NCI-H1092 (cell line): ENCODE data around the gene CACNA2D2.
"Not testable (repeated sequence)": the region's sequence is repeated elsewhere in the genome, so short reads cannot be mapped to it uniquely, and the experiment has no call there.

Experiments
- DNase-seq: peaks from one replicate; lab custom pipeline; 2025; lab: John Stamatoyannopoulos, UW

Gene CACNA2D2

DNA sequence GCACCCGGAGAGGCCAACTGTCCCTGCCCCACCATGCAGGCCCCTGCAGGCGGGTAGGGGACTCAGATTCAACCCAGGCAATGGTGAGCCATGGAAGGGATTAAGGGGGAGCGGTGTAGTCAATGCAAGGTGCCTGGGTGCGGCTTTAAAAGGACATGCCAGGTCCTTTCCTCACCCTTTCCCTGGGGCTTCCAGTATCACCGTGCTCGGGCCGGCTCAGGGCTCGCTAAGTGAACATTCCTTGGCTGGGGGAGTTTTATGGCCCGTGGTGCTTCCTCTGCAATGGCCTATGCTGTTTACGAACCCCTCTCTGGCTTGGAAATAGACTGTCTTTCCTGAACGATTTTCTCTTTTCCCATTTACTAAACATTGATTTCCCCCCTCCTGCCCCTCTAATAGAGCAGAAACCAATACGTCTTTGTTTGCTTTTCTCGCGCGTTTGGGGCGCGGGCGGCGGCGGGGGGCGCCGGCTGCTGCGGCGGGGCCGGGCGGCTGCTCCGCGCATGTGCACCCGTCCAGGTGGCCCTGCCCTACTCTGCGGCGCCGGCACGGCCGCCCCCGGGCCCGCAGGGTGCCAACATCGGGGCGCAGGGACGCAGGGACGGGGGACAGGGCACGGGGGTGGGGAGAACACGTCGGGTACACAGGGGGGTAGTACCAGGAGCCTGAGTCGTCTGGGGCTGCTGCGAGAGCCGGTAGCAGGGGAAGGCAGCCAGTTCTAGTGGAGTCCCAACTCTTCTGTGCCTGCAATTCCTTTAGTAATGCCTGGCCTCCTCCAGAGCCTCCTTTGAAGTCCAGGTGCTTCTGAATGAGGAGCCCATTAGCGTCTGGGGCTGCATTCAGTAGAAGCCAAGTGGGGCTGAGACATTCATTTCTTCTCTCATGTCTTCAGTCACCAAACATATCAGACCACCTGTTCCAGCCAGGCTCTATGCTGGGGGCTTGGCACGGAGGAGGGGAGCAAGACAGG, 26.9 kb upstream of the CACNA2D2 start:
- no peak for DNase-seq

DNA sequence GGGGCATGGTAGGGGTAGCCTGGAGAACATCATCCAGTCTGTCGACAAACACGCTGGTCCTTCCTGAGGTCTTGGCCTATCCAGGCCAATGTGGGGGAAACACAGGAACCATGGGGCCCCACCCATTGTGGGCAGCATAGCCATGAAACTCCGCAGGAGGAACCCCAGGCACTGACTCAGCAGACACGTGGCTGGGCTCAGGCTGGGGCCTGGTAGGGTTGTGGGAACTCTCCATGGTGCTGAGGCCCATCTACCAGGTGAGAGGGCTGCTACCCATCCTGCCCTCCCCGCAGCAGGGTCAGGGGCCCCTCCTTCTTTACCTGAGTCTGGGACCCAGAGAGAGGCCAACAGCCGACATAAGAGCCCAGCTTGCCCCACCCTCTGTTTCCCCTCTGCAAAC, 22.6 kb upstream of the CACNA2D2 start:
- DNase-seq = no peak

DNA sequence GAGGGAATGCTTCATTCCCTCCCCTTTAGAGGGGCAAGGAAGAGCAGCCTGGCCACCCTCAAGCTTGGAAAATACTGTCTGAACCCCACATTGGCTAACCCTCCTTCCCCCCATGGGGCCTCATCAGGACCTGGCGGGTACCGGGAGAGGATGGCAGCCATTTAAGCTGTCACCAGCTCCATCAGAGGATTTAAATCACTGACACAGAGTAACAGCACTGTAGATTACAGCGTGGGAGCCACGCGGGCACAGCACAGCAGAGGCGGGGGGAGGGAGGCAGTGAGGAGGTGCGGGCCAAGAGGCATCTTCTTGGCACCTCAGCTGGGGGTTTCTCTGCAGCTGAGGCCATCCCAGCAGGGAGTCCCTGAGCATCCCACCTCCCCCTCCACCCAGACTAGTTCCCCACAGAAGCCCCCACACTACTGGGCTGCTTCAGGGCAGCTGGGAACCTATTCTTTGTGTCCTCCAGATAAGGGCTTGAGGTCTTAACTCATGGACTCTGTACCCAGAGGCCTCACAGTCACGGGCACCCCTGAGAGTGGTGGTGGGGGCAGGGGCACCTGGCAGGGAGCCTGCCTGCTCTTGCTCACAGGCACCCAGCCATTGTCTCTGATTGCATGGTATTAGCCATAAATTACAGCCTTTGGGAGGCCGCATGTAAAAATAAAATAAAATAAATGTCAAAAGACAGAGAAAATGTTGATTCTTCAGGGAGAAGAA, 21.9 kb upstream of the CACNA2D2 start:
- DNase-seq = no peak

DNA sequence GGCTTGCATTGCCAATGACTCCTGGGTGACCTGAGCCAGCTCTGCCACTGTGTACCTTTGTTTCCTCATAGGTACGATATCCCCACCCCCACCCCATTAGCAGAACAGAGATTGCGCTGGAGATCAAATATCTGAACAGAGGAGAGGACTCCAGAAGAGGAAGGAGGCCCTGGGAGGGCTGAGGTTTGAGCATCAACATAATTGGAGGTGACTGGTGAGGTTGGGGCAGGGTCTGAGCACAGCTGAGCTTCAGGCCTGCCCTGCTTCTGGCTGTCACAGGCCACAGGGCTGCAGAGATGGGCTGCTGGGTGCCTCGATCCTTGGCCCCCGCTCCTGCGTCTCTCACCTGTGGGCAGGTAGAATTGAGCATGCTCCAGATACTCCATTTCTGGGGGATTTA, 21.3 kb upstream of the CACNA2D2 start:
- DNase-seq = no peak

DNA sequence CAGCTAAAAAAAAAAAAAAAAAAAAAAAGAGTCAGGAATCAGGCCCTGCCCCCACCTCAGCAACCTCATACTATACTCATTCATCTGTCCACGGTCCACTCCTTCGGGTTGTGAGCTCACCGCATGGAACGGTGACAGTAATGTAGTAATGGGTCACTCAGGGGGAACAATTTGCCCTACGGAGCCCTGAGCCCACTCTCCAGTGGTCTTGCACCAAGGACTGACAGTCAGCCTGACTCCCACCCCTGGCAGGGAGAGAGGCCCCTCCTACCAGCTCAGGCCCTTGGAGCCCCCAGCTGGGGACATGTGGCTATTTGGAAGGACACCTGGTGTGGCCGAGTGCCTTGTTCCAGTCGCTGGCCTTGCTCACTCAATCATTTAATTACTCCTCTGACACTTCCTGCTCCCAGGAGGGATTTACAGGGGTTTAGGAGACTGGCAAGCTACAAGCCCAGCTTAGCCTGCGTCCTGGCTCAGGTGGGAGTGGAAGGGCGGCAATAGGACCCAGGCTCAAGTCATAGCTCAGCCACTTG, 19.9 kb upstream of the CACNA2D2 start:
- no peak for DNase-seq

DNA sequence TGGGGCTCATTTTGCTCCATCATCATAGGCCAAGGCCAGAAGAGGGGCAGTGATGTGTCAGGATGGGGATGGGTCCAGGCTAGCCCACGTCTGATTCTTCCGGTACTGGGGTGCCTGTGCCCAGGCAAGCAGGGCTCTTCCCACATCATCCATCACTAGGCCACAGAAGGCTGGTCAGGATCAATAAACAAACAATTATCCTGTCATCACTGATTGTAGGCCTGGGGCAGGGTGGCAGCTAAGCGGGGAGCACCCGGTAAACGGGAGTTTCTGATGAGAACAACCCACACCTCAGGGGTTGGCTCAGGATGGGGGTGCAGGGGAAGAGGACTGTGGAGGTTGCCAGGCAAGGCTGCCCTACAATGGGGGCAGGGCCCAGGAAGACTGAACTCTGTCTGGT, 18.1 kb upstream of the CACNA2D2 start:
- no peak for DNase-seq

DNA sequence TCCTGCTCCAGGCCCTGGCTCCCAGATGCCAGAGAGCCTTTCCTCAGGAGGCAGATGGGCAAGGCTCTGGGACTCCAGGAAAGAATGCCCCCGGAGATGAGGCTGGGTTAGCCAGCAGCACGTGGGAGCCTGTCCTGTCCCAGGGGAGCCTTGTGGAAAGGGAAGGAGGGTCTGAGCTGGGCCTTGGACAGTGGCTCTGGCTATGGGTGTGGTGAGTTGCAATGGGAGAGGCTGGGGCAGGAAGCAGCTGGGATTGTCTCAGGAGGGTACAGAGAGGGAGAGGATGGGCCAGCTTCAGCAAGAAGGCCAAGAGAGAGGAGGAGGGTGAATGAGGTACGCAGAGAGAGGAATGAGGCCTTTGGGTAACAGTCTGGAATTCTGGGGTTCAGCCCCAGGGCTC, 17.4 kb upstream of the CACNA2D2 start:
- no peak for DNase-seq

DNA sequence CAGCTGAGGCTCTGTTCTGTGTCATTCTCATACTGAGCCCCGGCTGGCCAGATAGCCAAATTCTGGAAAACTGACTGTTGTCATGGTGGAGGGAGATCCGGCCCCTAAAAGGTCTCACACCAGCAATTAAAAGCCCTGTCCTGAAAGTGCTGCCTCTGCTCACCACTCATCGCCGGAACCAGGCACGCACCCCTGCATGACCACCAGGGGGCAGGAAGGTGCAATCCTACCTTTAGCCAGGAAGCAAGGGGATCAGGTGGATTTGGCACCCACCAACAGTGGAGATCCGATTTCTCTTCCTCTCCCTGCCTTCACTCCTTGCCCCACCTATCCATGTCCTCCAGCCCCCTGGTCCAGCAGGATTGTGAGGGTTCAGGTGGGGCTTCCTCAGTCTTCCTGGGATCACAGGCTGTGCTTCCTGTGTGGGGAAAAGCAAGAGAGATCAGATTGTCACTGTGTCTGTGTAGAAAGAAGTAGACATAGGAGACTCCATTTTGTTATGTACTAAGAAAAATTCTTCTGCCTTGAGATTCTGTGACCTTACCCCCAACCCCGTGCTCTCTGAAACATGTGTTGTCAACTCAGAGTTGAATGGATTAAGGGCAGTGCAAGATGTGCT, 16.1 kb upstream of the CACNA2D2 start:
- peak; percentile 25 for DNase-seq

DNA sequence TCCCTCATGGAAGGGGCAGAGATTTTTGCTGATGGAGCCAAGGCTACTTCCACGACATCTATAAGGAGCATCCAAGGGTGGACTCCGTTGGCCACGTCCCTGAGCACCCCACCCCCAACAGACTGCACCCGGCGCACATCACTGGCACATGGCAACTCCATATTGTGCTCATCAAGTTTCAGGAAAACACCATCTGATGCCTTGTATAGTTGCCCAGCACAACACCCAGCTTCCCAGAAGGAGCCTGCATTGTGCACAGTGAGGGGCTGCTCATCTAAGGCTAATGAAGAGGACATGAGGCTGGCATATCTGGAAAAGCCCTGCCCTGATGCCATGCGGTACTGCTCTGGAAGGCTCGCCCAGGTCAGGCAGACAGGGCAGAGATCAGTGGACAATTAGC, 15.0 kb upstream of the CACNA2D2 start:
- no peak for DNase-seq

DNA sequence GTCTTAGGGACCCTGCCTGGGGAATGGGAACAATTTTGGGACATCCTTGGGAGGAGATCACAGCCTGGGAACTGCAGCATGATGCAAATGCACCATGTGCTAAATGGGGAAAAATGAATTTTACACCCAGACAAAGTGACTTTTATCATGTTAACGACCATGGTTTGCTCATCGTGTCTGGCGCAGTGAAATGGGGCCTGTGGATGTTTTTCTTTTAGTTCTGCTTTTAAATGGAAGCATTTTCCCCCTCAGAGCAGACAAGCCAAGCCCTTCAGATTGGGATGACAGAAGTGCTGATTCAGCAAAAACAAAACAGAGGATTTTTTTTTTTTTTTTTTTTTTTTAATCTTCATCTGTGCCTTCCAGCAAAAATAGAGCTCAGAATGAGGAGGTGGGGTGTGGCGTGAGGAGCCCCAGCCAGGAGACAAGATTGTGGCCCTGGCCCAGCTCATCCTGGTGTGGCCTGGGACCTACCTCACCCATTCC, 14.3 kb upstream of the CACNA2D2 start:
- no peak for DNase-seq

DNA sequence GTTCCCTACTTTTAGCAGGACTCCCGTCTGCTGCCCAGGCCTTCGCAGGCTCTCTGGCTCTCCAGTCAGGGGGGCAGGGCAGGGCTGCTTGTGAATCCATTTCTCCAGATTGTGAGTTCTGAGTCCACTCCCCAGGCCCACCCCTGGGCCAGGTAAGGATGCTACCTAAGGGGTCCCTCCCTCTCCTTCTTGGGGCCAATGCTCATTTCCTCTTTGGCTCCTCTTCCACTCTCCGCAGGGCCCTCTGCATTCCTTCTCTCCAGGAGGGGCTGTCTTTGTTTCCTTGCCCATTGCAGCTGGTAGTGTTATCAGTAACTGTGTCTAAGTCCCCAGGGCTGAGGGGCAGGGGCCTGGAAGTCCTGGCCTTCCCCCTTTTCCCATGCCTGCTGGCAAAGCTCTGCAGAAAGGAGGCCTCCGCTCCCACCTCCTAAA, 13.0 kb upstream of the CACNA2D2 start:
- DNase-seq = no peak

DNA sequence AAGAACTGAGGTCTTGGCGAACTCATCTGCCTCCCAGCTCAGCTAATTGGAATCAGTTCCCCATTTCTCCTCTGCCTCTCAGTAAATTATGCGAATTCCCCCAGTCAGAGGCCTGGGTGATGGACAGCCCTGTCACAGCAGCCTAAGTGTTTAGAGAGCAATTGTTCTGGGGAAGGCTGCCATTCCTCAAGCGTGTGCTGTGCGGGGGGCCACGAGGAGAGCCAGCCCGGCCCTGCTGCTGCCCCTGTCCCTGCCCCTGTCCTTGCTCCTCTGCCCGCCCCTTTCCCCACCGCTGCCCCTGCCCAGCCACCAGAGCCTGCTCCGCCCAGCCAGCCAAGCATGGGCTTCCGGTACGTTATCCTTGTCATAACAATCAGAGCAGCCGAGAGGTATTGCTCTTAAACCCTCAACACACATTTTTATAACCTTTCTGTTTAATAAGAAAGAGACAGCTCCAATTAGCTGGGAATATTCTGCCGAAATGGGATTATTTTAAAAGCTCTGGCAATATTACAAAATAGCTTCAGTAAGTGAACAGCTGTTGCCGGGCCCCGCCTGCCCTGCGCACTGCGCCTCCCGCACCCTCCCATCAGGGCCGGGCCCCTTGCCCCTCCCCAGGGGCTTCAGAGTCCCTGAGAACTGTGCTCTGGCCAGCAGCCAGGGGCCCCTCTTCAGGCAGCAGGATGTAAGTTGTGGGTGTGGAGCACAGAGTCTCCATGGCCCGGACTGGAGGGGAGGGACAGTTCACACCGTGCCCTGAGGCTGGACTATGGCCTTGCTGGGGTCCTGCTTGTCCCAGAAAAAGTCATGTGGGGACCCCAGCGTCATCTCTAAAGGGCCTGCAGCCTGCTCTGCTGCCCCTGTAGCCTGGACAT, 12.4 kb upstream of the CACNA2D2 start:
- no peak for DNase-seq

DNA sequence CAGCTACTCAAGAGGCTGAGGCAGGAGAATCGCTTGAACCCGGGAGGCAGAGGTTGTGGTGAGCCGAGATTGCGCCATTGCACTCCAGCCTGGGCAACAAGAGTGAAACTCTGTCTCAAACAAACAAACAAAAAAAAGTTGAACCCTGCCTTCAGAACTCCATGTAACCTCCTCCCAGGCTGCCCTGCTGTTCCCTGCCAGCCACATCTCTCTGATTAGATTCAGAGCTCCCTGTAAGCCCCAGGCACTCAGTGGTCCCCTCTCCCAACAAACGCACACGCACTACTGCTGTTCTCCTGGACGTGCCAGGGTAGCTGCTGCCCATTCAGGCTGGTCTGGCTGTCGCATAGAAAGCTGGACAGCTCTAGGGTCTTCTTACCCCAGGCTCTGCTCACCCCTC, 9.5 kb upstream of the CACNA2D2 start:
- not testable (repeated sequence) for DNase-seq

DNA sequence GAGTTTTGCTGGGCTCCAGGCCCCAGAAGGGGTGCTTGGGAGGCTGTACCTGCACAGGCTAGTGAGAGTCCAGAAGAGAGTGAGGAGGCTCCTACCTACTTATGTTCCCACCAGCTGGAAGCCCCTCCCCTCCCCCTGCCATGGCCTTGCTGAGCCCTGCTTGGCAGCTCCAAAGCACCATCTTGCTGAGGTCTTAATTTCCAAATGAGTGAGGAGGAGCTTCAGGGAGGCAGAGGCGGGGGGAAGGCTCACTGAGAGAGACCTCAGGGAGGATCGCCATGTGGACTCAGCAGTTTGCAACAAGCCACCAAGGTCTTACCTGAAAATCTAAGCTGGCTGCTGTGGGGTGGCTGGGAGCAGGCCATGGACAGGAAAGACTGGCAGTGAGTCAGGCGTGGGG, 8.7 kb upstream of the CACNA2D2 start:
- no peak for DNase-seq

DNA sequence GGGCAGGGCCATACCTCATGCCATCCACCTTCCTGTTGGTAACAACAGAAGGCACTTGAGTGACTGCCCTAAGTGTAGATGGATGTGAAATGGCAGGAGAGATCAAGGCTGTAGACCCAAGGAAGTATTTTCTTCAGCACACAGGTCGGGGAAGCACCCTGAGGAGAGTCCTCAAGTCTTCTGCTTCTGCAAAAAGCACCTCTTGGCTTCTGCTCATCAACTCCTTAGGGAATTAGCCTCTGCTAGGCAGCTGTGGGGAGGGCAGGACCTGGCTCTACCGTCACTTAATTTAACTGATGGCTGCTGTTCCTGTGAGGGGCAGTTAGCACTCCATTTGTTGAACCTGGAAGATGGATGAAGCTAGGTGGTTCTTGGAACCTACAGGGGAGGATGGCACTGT, 6.9 kb upstream of the CACNA2D2 start:
- DNase-seq = no peak

DNA sequence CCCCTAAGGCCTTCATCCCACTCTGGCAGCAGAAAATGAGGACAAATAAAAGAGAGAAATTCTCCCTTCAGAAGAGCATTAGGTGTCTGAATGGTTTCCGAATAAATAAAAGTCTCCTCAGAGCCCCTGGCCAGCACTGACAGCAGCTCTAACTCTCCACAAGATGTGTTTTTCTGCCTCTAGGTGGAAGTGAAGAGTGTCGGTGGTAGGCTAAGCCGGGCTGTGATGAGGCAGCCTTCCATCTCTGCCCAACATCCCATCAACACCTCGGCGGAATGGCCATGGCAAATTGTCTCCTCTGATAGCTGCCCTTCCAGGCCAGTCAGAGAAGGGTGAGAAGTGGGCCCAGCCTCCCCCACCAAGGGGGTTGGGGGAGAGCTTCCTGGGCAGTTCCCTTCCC, 6.3 kb upstream of the CACNA2D2 start:
- no peak for DNase-seq

DNA sequence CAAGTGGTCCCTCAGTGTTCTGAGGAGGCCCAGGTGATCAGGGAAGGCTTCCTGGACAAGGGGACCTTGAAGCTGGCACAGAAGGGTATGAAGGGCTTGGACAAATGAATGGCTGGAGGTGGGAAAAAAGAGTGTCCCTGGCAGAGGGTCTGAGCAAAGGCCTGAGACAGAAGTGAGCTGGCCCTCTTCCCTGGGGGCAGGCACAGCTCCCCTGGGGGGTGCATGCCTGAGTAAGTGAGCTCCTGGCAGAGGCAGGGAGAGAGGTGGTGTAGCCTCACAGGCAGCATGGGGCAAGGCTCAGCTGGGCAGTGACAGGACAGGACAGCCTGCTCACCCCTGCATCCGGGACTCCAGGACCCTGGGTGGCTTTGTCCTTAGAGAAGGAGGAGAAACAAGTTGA, 5.4 kb upstream of the CACNA2D2 start:
- no peak for DNase-seq

DNA sequence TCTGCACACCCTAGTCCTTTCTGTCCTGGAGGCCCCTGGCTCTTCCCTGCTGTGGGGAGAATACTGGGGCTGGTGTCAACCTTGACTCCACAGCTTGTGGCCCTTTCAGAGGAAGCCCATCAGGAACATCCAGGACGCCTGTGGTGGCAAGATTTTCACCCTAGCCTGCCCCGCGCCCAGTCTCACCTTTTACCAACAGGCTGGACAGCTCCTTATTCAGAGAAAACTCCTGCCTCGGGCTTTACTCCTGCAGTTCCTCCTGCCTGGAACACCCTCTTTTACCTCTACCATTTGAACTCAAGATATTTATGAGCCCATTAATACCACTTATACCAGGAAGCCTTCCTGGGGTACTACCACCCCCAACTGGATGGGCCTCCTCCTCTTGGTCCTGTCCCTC, 2.7 kb upstream of the CACNA2D2 start:
- DNase-seq = no peak

DNA sequence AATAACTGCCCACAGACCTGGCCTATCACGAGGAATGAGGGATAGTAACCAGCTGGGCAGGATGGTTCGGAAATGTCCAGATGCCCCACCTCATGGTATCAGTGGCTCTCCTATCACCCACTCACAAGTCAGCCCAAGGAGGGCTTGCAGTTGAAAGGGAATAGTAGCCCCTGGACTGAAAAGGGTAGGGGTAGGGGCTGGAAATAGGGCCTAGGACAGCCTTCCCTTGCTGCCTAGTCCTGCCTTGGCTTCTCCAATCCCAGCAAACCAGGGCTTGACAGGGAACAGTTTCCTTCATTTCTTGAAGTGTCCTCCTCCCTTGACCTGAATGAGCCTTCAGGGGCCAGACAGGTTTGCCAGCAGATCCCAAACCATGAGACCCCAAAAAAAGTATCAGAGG, 1.2 kb upstream of the CACNA2D2 start:
- DNase-seq = no peak

DNA sequence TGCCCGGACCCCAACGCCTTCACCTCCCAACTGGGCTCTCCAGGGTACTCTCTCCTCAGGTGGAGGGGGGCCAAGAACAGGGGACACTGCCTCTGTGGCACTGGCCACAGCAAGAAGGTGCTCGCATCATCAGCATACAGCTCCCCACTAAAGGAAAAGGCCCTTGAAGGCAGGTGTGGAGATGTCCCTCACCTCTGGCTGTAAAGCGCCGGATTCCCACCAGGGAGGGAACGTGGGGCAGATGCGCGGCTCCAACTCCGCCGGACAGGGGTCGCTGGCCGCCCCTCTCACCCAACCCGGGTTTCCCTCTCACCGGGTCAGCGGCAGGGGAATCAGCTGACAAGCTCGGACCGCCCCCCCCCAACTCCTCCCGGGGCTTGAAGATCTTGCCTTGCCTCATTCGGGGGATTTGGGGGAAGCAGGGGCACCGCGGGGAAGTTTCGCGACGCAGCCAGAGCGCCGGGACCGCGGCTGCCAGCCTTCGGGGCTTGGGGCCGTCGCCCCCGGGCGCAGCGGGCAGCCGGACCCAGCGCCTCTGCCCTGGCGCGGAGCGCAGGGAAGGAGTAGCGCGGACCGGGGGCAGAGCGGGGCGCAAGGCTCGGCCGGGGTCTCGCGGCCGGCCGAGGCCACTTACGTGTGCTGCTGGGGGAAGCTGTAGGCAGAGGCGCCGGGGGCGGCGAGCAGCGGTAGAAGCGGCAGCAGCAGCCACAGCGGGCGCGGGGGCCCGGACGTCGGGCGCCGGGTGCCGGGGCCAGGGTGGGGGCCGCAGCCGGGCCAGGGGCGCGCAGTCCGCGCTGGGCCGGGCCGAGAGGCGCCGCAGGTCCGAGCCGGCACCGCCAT, 630 bp downstream of the CACNA2D2 start:
- DNase-seq = no peak

DNA sequence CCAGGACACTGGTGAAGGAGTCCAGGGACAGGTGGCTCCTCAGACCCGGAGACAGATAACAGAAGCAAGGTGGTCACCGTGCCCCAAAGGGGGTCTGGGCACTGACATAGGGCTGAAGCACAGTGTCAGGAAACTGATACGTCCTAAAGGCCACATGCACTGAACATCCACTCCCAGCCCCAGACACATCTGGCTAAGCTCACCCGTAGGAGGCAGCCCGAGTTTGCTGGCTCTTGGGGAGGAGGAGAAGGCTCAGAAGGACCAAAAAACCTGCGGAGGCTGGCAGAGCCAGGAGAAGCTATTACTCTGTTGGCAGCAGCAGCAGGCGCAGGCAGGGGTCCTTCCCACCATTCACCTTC, 1.2 kb downstream of the CACNA2D2 start:
- no peak for DNase-seq
